CD4-positive, alpha-beta T cell (primary cell): ENCODE data around the gene ZBTB40. TPM values are rescaled to one million over a fixed set of nuclear protein-coding genes. Genes with fewer than 3 reads are reported as not detected.

Experiments
- ATAC-seq: fragments of 200-7000 bp; cut with Tn5 transposase; one replicate; pipeline ENCODE4 v1.10.0; 2022; ENCODE audit warnings: mild to moderate bottlenecking; ENCODE audit not compliant: poor library complexity
- CTCF ChIA-PET: fragments of 350-600 bp; sonication (Branson Sonifier 250); formaldehyde crosslinking; loops from one replicate; lab custom pipeline; 2021; ENCODE audit warnings: antibody characterized with exemption, inconsistent platforms; lab: Charles Lee
- POLR2A ChIA-PET: fragments of 350-600 bp; sonication (Branson Sonifier 250); formaldehyde crosslinking; loops from one replicate; lab custom pipeline; 2021; ENCODE audit warnings: antibody characterized with exemption, inconsistent platforms; lab: Charles Lee
- DNase-seq, 14 experiments: peaks; one replicate each; pipeline ENCODE4 v3.0.0-alpha.2; 2013 to 2020; ENCODE audit warnings: mixed read lengths in 2 of 14
- H3K27ac ChIP-seq, 2 donors: one replicate each; pipeline versions ENCODE4 v1.5.1 to v1.7.0; 2013; ENCODE audit warnings: low read length in 2 of 2, low read depth in 1 of 2, mild to moderate bottlenecking in 1 of 2
- H3K27me3 ChIP-seq, 2 experiments: 1 replicate in 1 of 2; 2 replicates in 1 of 2; pipeline versions ENCODE4 v1.6.1 to v1.7.0; 2013; ENCODE audit warnings: low read length in 2 of 2, control low read depth in 1 of 2, mild to moderate bottlenecking in 1 of 2, moderate library complexity in 1 of 2; ENCODE audit not compliant: insufficient read depth in 2 of 2, control insufficient read depth in 1 of 2
- H3K36me3 ChIP-seq: one replicate; pipeline ENCODE4 v1.6.1; 2013; ENCODE audit warnings: low read length, control low read depth; ENCODE audit not compliant: insufficient read depth
- H3K4me1 ChIP-seq: one replicate; pipeline ENCODE4 v1.6.1; 2013; ENCODE audit warnings: low read length, control low read depth; ENCODE audit not compliant: insufficient read depth
- H3K4me3 ChIP-seq: one replicate; pipeline ENCODE4 v1.5.1; 2013; ENCODE audit warnings: mild to moderate bottlenecking, low read length, moderate library complexity
- H3K9me3 ChIP-seq, 2 experiments: 1 replicate in 1 of 2; 2 replicates in 1 of 2; pipeline versions ENCODE4 v1.6.1 to v1.7.0; 2013; ENCODE audit warnings: low read length in 2 of 2, mild to moderate bottlenecking in 2 of 2, control low read depth in 1 of 2, moderate library complexity in 1 of 2; ENCODE audit not compliant: control insufficient read depth in 1 of 2, insufficient read depth in 1 of 2
- H3K27ac Mint-ChIP-seq: one replicate; pipeline ENCODE4 v1.8.0; 2020; ENCODE audit warnings: mixed read lengths
- H3K27me3 Mint-ChIP-seq: one replicate; pipeline ENCODE4 v1.8.0; 2021; ENCODE audit warnings: mixed read lengths
- H3K36me3 Mint-ChIP-seq: one replicate; pipeline ENCODE4 v1.8.0; 2021; ENCODE audit warnings: low read depth, mixed read lengths
- H3K4me1 Mint-ChIP-seq: one replicate; pipeline ENCODE4 v1.8.0; 2021; ENCODE audit warnings: low read depth, mixed read lengths
- H3K4me3 Mint-ChIP-seq: one replicate; pipeline ENCODE4 v1.8.0; 2020; ENCODE audit warnings: mild to moderate bottlenecking, mixed read lengths
- H3K9me3 Mint-ChIP-seq: one replicate; pipeline ENCODE4 v1.8.0; 2020; ENCODE audit warnings: mixed read lengths
- CTCF ChIP-seq: fragments of 200-600 bp; IDR thresholded peaks from one replicate; pipeline ENCODE4 v1.8.0; 2022; ENCODE audit warnings: antibody characterized with exemption, mild to moderate bottlenecking
- intact Hi-C, 2 experiments: fragments of 100-400 bp; cut with DNase I in 1 of 2; cut with micrococcal nuclease in 1 of 2; formaldehyde crosslinking; loops; one replicate each; pipeline versions ENCODE4 v1.15.1 to v1.9.0; 2023 to 2025; cut with DNase I, micrococcal nuclease
- total RNA-seq, 174 experiments: library from RNA in 2 of 174; stranded (reverse) in 2 of 174; gene quantifications; one replicate each; pipeline ENCODE4 v1.2.3 and lab custom pipeline; 2021 to 2026

Gene ZBTB40
- total RNA-seq, 2 experiments from 2014 or later = 28.4 to 30.6 TPM

GRCh38 chr1:22576150-22576544, 124.5 kb downstream of the ZBTB40 start:
- Histone ChIP-seq H3K4me1 (no peaks in the 10 kb centered on the region), H3K4me3 (no peak overlapping the region), H3K27me3 (no peaks in the 10 kb centered on the region), H3K27ac (no peak overlapping the region), H3K36me3 (no peaks in the 10 kb centered on the region), H3K9me3 (peaks cover 0 to 15% of the 10 kb centered on the region in 2 experiments)
- H3K27me3 Mint-ChIP-seq = peaks cover 12% of the 10 kb centered on the region
- no peak overlapping the region for H3K27ac Mint-ChIP-seq
- ChIA-PET CTCF (no interaction called here), POLR2A (no interaction called here)
- DNase-seq (no peak), ATAC-seq (no peak)
- H3K36me3 Mint-ChIP-seq = no peaks in the 10 kb centered on the region
- peaks cover 5% of the 10 kb centered on the region for H3K9me3 Mint-ChIP-seq
- TF ChIP-seq CTCF = no peak
- no peaks in the 10 kb centered on the region for H3K4me1 Mint-ChIP-seq
- H3K4me3 Mint-ChIP-seq = no peak overlapping the region
- intact Hi-C loops = no loop called here

- Mint-ChIP-seq H3K27me3 (peaks cover 12% of the 10 kb centered on the region), H3K4me3 (no peak overlapping the region), H3K27ac (no peak overlapping the region), H3K9me3 (peaks cover 5% of the 10 kb centered on the region), H3K36me3 (no peaks in the 10 kb centered on the region), H3K4me1 (no peaks in the 10 kb centered on the region)
- CTCF ChIA-PET = no interaction called here
- intact Hi-C loops = no loop called here
- DNase-seq (no peak), ATAC-seq (no peak)
- no peaks in the 10 kb centered on the region for H3K4me1 ChIP-seq
- POLR2A ChIA-PET = no interaction called here
- H3K27ac ChIP-seq = no peak overlapping the region
- H3K9me3 ChIP-seq = peaks cover 0 to 15% of the 10 kb centered on the region in 2 experiments
- H3K27me3 ChIP-seq = no peaks in the 10 kb centered on the region
- no peaks in the 10 kb centered on the region for H3K36me3 ChIP-seq
- no peak overlapping the region for H3K4me3 ChIP-seq
- no peak for TF ChIP-seq CTCF
These were observed 125.0 kb downstream of the ZBTB40 start for GRCh38 chr1:22576617-22577016.

GRCh38 chr1:22578732-22579361, 127.2 kb downstream of the ZBTB40 start:
- no peak overlapping the region for H3K27ac ChIP-seq
- CTCF ChIA-PET = no interaction called here
- POLR2A ChIA-PET = no interaction called here
- H3K4me3 ChIP-seq = no peak overlapping the region
- Mint-ChIP-seq H3K27me3 (peaks cover 5% of the 10 kb centered on the region), H3K9me3 (peaks cover 5% of the 10 kb centered on the region), H3K4me1 (no peaks in the 10 kb centered on the region), H3K4me3 (no peak overlapping the region), H3K27ac (no peak overlapping the region), H3K36me3 (no peaks in the 10 kb centered on the region)
- H3K4me1 ChIP-seq = no peaks in the 10 kb centered on the region
- TF ChIP-seq CTCF = no peak
- DNase-seq = no peak
- peaks cover 0 to 15% of the 10 kb centered on the region in 2 experiments for H3K9me3 ChIP-seq
- intact Hi-C loops = no loop called here
- no peaks in the 10 kb centered on the region for H3K36me3 ChIP-seq
- no peak for ATAC-seq
- no peaks in the 10 kb centered on the region for H3K27me3 ChIP-seq
